WI38 (cell line): Measurements from ENCODE around the gene NLE1.

ENCODE experiments used
- H3K4me3 ChIP-seq: 2 replicates; pipeline ENCODE4 v1.5.1; 2011; ENCODE audit warnings: low read depth, mild to moderate bottlenecking, control low read depth, low read length
- CTCF ChIP-seq: IDR thresholded peaks from 2 replicates; pipeline ENCODE4 v1.5.1; 2012; ENCODE audit warnings: low read depth, mild to moderate bottlenecking, control low read depth, low read length

NLE1 gene

GRCh38 chr17:35135322-35135721 lies 6.8 kb downstream of the NLE1 start:
- H3K4me3 ChIP-seq, result no peak overlapping the region
- no peak for TF ChIP-seq CTCF

GRCh38 chr17:35132816-35133550 lies 9.1 kb downstream of the NLE1 start:
- H3K4me3 ChIP-seq, result no peak overlapping the region

GRCh38 chr17:35132099-35132498 lies 10.0 kb downstream of the NLE1 start:
- H3K4me3 ChIP-seq, result no peak overlapping the region

More at GRCh38 chr17:35132816-35133550, 9.1 kb downstream of the NLE1 start:
- TF ChIP-seq CTCF, result no peak

GRCh38 chr17:35130392-35130791 lies 11.7 kb downstream of the NLE1 start:
- no peak overlapping the region for H3K4me3 ChIP-seq
- no peak for TF ChIP-seq CTCF

More at GRCh38 chr17:35132099-35132498, 10.0 kb downstream of the NLE1 start:
- TF ChIP-seq CTCF, result no peak

- H3K4me3 ChIP-seq, result no peak overlapping the region
- no peak for TF ChIP-seq CTCF
These were observed 12.1 kb downstream of the NLE1 start for GRCh38 chr17:35129973-35130351.

- H3K4me3 ChIP-seq, result no peak overlapping the region
These were observed 12.7 kb downstream of the NLE1 start for GRCh38 chr17:35129154-35129972.

More at GRCh38 chr17:35129154-35129972, 12.7 kb downstream of the NLE1 start:
- TF ChIP-seq CTCF, result no peak
